H9 (cell line): ENCODE results near the gene PLCB1. TPM values are rescaled to one million over a fixed set of nuclear protein-coding genes. Genes with fewer than 3 reads are reported as not detected.

Source experiments
- DNase-seq: peaks from one replicate; pipeline ENCODE4 v3.0.0-alpha.2; 2017
- H2AFZ ChIP-seq: one replicate; pipeline ENCODE4 v1.6.1; 2013; ENCODE audit warnings: mild to moderate bottlenecking, low read length, control low read depth, moderate library complexity
- H2AK5ac ChIP-seq: 2 replicates; pipeline ENCODE4 v1.6.1; 2013; ENCODE audit warnings: low read length, control low read depth, mixed read lengths; ENCODE audit not compliant: insufficient read length
- H2BK120ac ChIP-seq: one replicate; pipeline ENCODE4 v1.6.1; 2013; ENCODE audit warnings: low read depth, mild to moderate bottlenecking, low read length, control low read depth, inconsistent platforms; ENCODE audit not compliant: poor library complexity, severe bottlenecking
- H2BK12ac ChIP-seq: 2 replicates; pipeline ENCODE4 v1.6.1; 2013; ENCODE audit warnings: low read length, control low read depth, mixed read lengths, low read depth; ENCODE audit not compliant: insufficient read length
- H2BK15ac ChIP-seq: 2 replicates; pipeline ENCODE4 v1.6.1; 2013; ENCODE audit warnings: low read depth, low read length, control low read depth
- H2BK20ac ChIP-seq: one replicate; pipeline ENCODE4 v1.6.1; 2013; ENCODE audit warnings: low read depth, mild to moderate bottlenecking, low read length, control low read depth, inconsistent platforms; ENCODE audit not compliant: poor library complexity, severe bottlenecking
- H2BK5ac ChIP-seq: 2 replicates; pipeline ENCODE4 v1.6.1; 2013; ENCODE audit warnings: low read length, control low read depth, mixed read lengths; ENCODE audit not compliant: insufficient read length
- H3K14ac ChIP-seq: 2 replicates; pipeline ENCODE4 v1.6.1; 2013; ENCODE audit warnings: low read length, control low read depth; ENCODE audit not compliant: insufficient read depth
- H3K18ac ChIP-seq: 2 replicates; pipeline ENCODE4 v1.6.1; 2013; ENCODE audit warnings: low read depth, mild to moderate bottlenecking, mixed read lengths, low read length, control low read depth; ENCODE audit not compliant: insufficient read length
- H3K23ac ChIP-seq: 2 replicates; pipeline ENCODE4 v1.6.1; 2013; ENCODE audit warnings: low read length, control low read depth, mixed read lengths, low read depth; ENCODE audit not compliant: insufficient read length
- H3K23me2 ChIP-seq: 2 replicates; pipeline ENCODE4 v1.6.1; 2013; ENCODE audit warnings: low read depth, mild to moderate bottlenecking, mixed read lengths, low read length, control low read depth; ENCODE audit not compliant: insufficient read length, poor library complexity, severe bottlenecking
- H3K27ac ChIP-seq: 2 replicates; pipeline ENCODE4 v1.5.1; 2013; ENCODE audit warnings: low read length, control low read depth, mixed read lengths, low read depth; ENCODE audit not compliant: insufficient read length
- H3K27me3 ChIP-seq: 2 replicates; pipeline ENCODE4 v1.6.1; 2013; ENCODE audit warnings: low read length, control low read depth, inconsistent platforms; ENCODE audit not compliant: insufficient read depth
- H3K4ac ChIP-seq: 2 replicates; pipeline ENCODE4 v1.6.1; 2013; ENCODE audit warnings: low read depth, mild to moderate bottlenecking, control low read depth, inconsistent platforms, low read length, moderate library complexity
- H3K4me1 ChIP-seq: 2 replicates; pipeline ENCODE4 v1.6.1; 2013; ENCODE audit warnings: low read length, control low read depth, inconsistent platforms; ENCODE audit not compliant: insufficient read depth
- H3K4me2 ChIP-seq: 2 replicates; pipeline ENCODE4 v1.6.1; 2013; ENCODE audit warnings: low read length, control low read depth, mixed read lengths; ENCODE audit not compliant: insufficient read length, insufficient read depth
- H3K56ac ChIP-seq: 2 replicates; pipeline ENCODE4 v1.6.1; 2013; ENCODE audit warnings: low read depth, mild to moderate bottlenecking, mixed read lengths, low read length, control low read depth; ENCODE audit not compliant: insufficient read length
- H3K79me1 ChIP-seq: 2 replicates; pipeline ENCODE4 v1.6.1; 2013; ENCODE audit warnings: low read depth, mild to moderate bottlenecking, moderate library complexity, low read length, control low read depth, inconsistent platforms; ENCODE audit not compliant: insufficient read depth, poor library complexity, severe bottlenecking
- H3K79me2 ChIP-seq: 2 replicates; pipeline ENCODE4 v1.6.1; 2013; ENCODE audit warnings: low read length, control low read depth, inconsistent platforms; ENCODE audit not compliant: insufficient read depth
- H3K9ac ChIP-seq: 2 replicates; pipeline ENCODE4 v1.6.1; 2013; ENCODE audit warnings: low read length, control low read depth, mixed read lengths; ENCODE audit not compliant: insufficient read length; ENCODE audit errors: extremely low read depth
- H3K9me3 ChIP-seq: one replicate; pipeline ENCODE4 v1.6.1; 2013; ENCODE audit warnings: low read depth, low read length, inconsistent platforms; ENCODE audit not compliant: control insufficient read depth
- H3T11ph ChIP-seq: one replicate; pipeline ENCODE4 v1.6.1; 2013; ENCODE audit warnings: mild to moderate bottlenecking, low read length, control low read depth, inconsistent platforms
- H4K20me1 ChIP-seq: one replicate; pipeline ENCODE4 v1.6.1; 2013; ENCODE audit not compliant: control insufficient read depth, insufficient read length, insufficient read depth
- H4K5ac ChIP-seq: 2 replicates; pipeline ENCODE4 v1.6.1; 2013; ENCODE audit warnings: low read depth, mild to moderate bottlenecking, mixed read lengths, low read length, control low read depth; ENCODE audit not compliant: insufficient read length
- H4K8ac ChIP-seq: replicated peaks from 2 replicates; pipeline ENCODE4 v1.6.1; 2013; ENCODE audit warnings: low read length, control low read depth, mixed read lengths, low read depth; ENCODE audit not compliant: insufficient read length
- H4K91ac ChIP-seq: 2 replicates; pipeline ENCODE4 v1.6.1; 2013; ENCODE audit warnings: low read depth, mild to moderate bottlenecking, moderate library complexity, mixed read lengths, low read length, control low read depth; ENCODE audit not compliant: insufficient read length
- H3K27ac Mint-ChIP-seq, 3 experiments: 2 replicates in 2 of 3; 3 replicates in 1 of 3; pipeline ENCODE4 v1.8.0; 2020 to 2021; ENCODE audit warnings: mixed read lengths in 3 of 3, mild to moderate bottlenecking in 1 of 3, moderate library complexity in 1 of 3
- H3K27me3 Mint-ChIP-seq: 2 replicates; pipeline ENCODE4 v1.8.0; 2021; ENCODE audit warnings: low read depth, mild to moderate bottlenecking, moderate library complexity, mixed read lengths
- H3K36me3 Mint-ChIP-seq, 3 experiments: 2 replicates in 2 of 3; 3 replicates in 1 of 3; pipeline ENCODE4 v1.8.0; 2020 to 2021; ENCODE audit warnings: low read depth in 3 of 3, mixed read lengths in 3 of 3; ENCODE audit not compliant: insufficient read depth in 1 of 3
- H3K4me1 Mint-ChIP-seq, 2 experiments: 2 replicates each; pipeline ENCODE4 v1.8.0; 2020; ENCODE audit warnings: mixed read lengths in 2 of 2
- H3K4me3 Mint-ChIP-seq, 2 experiments: 2 replicates in 1 of 2; 3 replicates in 1 of 2; pipeline ENCODE4 v1.8.0; 2020 to 2021; ENCODE audit warnings: mild to moderate bottlenecking in 2 of 2, mixed read lengths in 2 of 2, moderate library complexity in 1 of 2
- H3K9me3 Mint-ChIP-seq, 2 experiments: 2 replicates in 1 of 2; 3 replicates in 1 of 2; pipeline ENCODE4 v1.8.0; 2020; ENCODE audit warnings: mild to moderate bottlenecking in 2 of 2, mixed read lengths in 2 of 2, moderate library complexity in 1 of 2
- WGBS: extraction: QIAGEN DNeasy Blood & Tissue Kit; methylation state at CpG from one replicate; pipeline ENCODE4 v1.1.7; 2013; ENCODE audit warnings: missing lambda C conversion rate, low lambda C conversion rate, mixed read lengths; ENCODE audit not compliant: insufficient read length; ENCODE audit errors: extremely low coverage; 5-methylcytosine and 5-hydroxymethylcytosine counted together
- total RNA-seq: library from RNA; stranded (reverse); gene quantifications from 2 replicates; pipeline ENCODE4 v1.2.1, GENCODE V29; 2021
- TF ChIP-seq, protein P1 (sequence below): fragments of 200-600 bp; sonication (generic); conservative IDR thresholded peaks from 3 replicates; pipeline ENCODE4 v1.8.0; 2021; ENCODE audit warnings: antibody characterized with exemption, mild to moderate bottlenecking

Gene PLCB1
- total RNA-seq, 1 experiment from 2014 or later, result 11.5 TPM

DNA sequence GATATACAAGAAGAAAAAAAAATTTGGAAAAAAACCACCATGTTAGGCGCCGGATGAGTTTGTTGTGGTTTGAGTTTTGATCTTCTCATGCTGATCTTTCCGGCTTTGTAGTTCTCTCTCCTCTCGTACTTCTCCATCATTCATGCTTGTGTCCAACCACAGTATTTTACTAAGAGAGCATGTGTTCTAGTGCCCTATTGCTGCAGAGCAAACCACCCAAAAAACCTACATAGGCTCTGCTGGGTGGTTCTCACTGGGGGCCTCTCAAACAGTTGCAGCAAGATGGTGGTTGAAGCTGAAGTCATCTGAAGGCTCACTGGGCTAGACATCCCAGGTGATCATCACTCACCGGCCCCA is 404.2 kb downstream of the PLCB1 start:
- no CpG with 5 or more reads among the region's 5 CpGs for WGBS

More for the DNA sequence above, 404.2 kb downstream of the PLCB1 start:
- no peak overlapping the region for H2BK15ac ChIP-seq
- no peak overlapping the region for H2BK20ac ChIP-seq
- TF ChIP-seq, protein P1, sequence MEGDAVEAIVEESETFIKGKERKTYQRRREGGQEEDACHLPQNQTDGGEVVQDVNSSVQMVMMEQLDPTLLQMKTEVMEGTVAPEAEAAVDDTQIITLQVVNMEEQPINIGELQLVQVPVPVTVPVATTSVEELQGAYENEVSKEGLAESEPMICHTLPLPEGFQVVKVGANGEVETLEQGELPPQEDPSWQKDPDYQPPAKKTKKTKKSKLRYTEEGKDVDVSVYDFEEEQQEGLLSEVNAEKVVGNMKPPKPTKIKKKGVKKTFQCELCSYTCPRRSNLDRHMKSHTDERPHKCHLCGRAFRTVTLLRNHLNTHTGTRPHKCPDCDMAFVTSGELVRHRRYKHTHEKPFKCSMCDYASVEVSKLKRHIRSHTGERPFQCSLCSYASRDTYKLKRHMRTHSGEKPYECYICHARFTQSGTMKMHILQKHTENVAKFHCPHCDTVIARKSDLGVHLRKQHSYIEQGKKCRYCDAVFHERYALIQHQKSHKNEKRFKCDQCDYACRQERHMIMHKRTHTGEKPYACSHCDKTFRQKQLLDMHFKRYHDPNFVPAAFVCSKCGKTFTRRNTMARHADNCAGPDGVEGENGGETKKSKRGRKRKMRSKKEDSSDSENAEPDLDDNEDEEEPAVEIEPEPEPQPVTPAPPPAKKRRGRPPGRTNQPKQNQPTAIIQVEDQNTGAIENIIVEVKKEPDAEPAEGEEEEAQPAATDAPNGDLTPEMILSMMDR, result no peak
- no peak overlapping the region for H4K91ac ChIP-seq
- no peak for DNase-seq
- H3K14ac ChIP-seq, result no peak overlapping the region
- H3K23me2 ChIP-seq, result no peaks in the 10 kb centered on the region
- no peaks in the 10 kb centered on the region for H4K20me1 ChIP-seq
- no peak overlapping the region for H3K18ac ChIP-seq
- H2BK12ac ChIP-seq, result no peak overlapping the region
- no peak overlapping the region for H2AK5ac ChIP-seq
- no peaks in the 10 kb centered on the region for H3K79me2 ChIP-seq
- no peak overlapping the region for H3K9ac ChIP-seq
- Mint-ChIP-seq H3K27me3 (no peaks in the 10 kb centered on the region), H3K4me3 (no peak overlapping the region), H3K4me1 (peaks cover 6 to 7% of the 10 kb centered on the region in 2 experiments), H3K36me3 (no peaks in the 10 kb centered on the region), H3K27ac (no peak overlapping the region), H3K9me3 (no peaks in the 10 kb centered on the region)
- no peak overlapping the region for H3T11ph ChIP-seq
- H2AFZ ChIP-seq, result no peak overlapping the region
- H2BK120ac ChIP-seq, result no peak overlapping the region
- H3K79me1 ChIP-seq, result no peaks in the 10 kb centered on the region
- no peaks in the 10 kb centered on the region for H3K27me3 ChIP-seq
- no peak overlapping the region for H2BK5ac ChIP-seq
- H3K4ac ChIP-seq, result no peak overlapping the region
- H3K27ac ChIP-seq, result no peak overlapping the region
- no peaks in the 10 kb centered on the region for H3K9me3 ChIP-seq
- H3K4me2 ChIP-seq, result no peak overlapping the region
- H4K5ac ChIP-seq, result no peak overlapping the region
- H3K4me1 ChIP-seq, result no peaks in the 10 kb centered on the region
- no peak overlapping the region for H3K56ac ChIP-seq
- H4K8ac ChIP-seq, result no peak overlapping the region
- no peak overlapping the region for H3K23ac ChIP-seq
